WERI-Rb-1 (cell line): ENCODE measurements around the gene OSR1.

Source experiments
- DNase-seq: peaks from one replicate; pipeline ENCODE4 v3.0.0-alpha.2; 2020
- H3K27ac ChIP-seq: fragments of 250-450 bp; sonication (Bioruptor Pico); 2 replicates; pipeline ENCODE4 v1.5.1; 2020; ENCODE audit warnings: mild to moderate bottlenecking, moderate library complexity
- H3K27me3 ChIP-seq: fragments of 250-450 bp; sonication (Bioruptor Pico); 2 replicates; pipeline ENCODE4 v1.5.1; 2021; ENCODE audit warnings: mild to moderate bottlenecking, low read depth, moderate library complexity; ENCODE audit not compliant: insufficient read depth, severe bottlenecking
- H3K36me3 ChIP-seq: fragments of 250-450 bp; sonication (Bioruptor Pico); 2 replicates; pipeline ENCODE4 v1.5.1; 2020; ENCODE audit warnings: mild to moderate bottlenecking, moderate library complexity
- H3K4me3 ChIP-seq: 2 replicates; pipeline ENCODE4 v1.5.1; 2011; ENCODE audit warnings: low read depth, mild to moderate bottlenecking, control low read depth, low read length
- H3K9me3 ChIP-seq: fragments of 250-450 bp; sonication (Bioruptor Pico); 2 replicates; pipeline ENCODE4 v1.5.1; 2021; ENCODE audit warnings: mild to moderate bottlenecking, moderate library complexity; ENCODE audit not compliant: severe bottlenecking
- TF ChIP-seq, protein P1 (sequence below): IDR thresholded peaks from 2 replicates; pipeline ENCODE4 v1.5.1; 2011; ENCODE audit warnings: low read depth, mild to moderate bottlenecking, control low read depth, inconsistent platforms, low read length

The OSR1 gene

DNA sequence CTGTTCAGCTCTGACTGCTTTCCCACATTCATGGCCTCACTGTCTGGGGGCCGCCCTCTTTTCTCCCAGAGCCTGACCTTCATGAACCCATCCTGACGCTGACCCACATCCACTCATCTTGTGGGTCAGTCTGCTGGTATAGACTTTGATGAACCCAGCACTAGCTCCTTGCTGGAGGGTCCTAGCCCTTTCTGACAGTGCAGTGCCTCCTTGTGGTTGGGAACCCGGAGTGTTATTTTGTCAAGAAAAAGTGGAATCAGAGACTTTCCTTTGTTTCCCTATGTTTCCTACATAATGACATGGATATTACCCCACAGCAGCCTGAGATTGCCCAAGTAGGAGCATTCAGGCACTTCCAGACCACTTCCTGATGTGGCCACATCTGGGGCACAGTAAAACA is 19.3 kb upstream of the OSR1 start:
- TF ChIP-seq, protein P1, sequence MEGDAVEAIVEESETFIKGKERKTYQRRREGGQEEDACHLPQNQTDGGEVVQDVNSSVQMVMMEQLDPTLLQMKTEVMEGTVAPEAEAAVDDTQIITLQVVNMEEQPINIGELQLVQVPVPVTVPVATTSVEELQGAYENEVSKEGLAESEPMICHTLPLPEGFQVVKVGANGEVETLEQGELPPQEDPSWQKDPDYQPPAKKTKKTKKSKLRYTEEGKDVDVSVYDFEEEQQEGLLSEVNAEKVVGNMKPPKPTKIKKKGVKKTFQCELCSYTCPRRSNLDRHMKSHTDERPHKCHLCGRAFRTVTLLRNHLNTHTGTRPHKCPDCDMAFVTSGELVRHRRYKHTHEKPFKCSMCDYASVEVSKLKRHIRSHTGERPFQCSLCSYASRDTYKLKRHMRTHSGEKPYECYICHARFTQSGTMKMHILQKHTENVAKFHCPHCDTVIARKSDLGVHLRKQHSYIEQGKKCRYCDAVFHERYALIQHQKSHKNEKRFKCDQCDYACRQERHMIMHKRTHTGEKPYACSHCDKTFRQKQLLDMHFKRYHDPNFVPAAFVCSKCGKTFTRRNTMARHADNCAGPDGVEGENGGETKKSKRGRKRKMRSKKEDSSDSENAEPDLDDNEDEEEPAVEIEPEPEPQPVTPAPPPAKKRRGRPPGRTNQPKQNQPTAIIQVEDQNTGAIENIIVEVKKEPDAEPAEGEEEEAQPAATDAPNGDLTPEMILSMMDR = no peak
- Histone ChIP-seq H3K9me3 (no peaks in the 10 kb centered on the region), H3K36me3 (no peaks in the 10 kb centered on the region)

DNA sequence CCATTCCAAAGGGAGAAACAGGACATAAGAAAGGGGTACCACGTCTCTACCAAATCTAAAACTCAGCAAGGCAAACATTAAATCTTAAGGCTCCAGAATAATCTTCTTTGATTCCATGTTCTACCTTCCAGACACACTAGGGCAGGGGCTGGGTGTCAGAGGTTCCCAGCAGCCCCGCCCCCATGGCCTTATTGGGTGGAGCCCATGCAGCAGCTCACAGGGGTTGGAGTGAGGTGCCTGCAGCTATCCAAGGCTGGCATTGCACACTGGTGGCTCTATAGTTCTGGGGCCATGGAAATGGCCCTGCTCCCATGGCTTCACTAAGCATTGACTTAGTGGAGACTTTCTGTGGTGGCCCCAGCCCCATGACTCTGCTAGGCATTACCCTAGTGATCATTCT is 14.9 kb upstream of the OSR1 start:
- H3K36me3 ChIP-seq = no peaks in the 10 kb centered on the region
- no peak overlapping the region for H3K27ac ChIP-seq
- H3K27me3 ChIP-seq = peaks cover 45% of the 10 kb centered on the region
- H3K9me3 ChIP-seq = no peaks in the 10 kb centered on the region
- TF ChIP-seq, protein P1 = no peak
- no peak overlapping the region for H3K4me3 ChIP-seq
- no peak for DNase-seq

More for the DNA sequence above, 19.3 kb upstream of the OSR1 start:
- peaks cover 3% of the 10 kb centered on the region for H3K27me3 ChIP-seq
- no peak overlapping the region for H3K4me3 ChIP-seq
- H3K27ac ChIP-seq = no peak overlapping the region
- DNase-seq = no peak

DNA sequence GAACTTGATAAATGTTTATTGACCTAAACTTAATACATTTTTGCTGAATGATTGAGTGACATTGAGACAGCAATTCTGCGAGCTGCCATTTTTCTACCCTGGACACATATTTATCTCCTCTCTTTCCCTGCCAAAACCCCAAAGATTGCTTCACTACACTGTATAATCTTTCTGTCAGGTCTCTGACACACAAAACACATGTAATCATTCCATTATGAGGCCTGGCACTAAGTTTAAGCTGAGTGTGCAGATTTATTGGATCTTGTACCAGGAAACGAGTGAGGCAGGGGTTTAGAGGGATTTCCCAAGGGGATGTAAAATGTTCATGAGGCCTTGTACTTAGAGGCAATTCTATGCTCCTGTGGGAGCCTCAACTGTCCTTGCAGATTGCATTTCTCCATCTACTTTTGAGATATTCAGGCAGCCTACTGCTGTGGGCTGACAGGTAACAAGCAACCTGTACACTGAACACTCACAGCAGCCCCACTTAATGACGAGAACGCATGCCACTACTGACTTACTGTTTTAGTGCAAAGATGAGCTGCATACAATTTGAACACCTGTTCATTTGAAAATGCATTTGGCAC is 13.7 kb upstream of the OSR1 start:
- DNase-seq = no peak
- H3K27ac ChIP-seq = no peak overlapping the region
- H3K36me3 ChIP-seq = no peaks in the 10 kb centered on the region
- H3K4me3 ChIP-seq = no peak overlapping the region
- H3K27me3 ChIP-seq = peaks cover 58% of the 10 kb centered on the region
- H3K9me3 ChIP-seq = no peaks in the 10 kb centered on the region
- TF ChIP-seq, protein P1 = no peak

DNA sequence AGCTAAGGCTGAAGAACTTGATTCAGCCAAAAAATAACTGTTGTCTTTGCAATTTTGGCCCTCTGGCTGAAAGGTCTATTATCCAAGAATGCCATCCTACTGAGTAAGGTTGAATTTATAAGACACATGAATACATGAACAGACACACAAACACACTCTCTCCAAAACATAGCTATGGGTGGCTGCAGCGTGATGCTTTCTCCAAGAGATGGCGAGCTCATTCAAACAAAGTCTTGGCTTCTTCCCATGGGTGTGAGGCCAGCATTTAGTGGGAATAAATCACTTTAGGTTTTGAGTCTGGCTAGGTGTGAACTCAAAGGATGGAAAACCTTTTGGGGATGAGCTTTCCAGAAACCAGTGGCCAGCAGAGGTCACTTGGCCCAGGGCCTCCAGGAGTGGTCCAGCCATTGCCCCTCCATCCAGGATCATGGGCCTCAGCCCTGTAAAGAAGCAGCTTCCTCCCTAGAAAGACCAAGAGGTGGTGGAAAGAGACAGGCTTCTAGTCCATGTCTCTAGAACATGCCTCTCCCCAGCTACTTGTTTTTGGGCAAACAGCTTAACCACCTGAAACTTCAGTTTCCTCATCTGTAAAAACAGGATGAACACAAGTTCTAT is 11.0 kb upstream of the OSR1 start:
- no peak overlapping the region for H3K27ac ChIP-seq
- DNase-seq = no peak

DNA sequence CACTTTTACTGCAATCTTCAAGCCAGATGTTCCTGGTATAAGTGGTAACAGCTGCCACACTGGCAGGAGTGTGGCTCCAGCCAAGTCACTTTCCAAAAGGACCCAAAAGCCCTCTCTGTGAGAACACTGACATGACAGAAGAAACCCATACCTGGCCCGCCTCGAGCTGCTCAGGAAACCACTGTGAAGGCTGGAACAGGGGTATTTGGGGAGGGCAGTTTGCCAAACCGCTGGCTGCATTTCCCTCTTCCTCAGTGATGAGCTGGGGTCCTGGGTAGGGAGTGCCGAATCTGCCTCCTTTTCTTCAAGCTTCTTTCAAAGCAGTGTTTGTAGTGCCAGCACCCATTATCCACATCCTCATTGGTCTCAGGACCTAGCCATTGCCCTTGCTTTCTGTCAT is 10.3 kb upstream of the OSR1 start:
- no peak overlapping the region for H3K4me3 ChIP-seq
- no peak for DNase-seq
- H3K27ac ChIP-seq = no peak overlapping the region
- TF ChIP-seq, protein P1 = no peak
- no peaks in the 10 kb centered on the region for H3K9me3 ChIP-seq
- no peaks in the 10 kb centered on the region for H3K36me3 ChIP-seq
- H3K27me3 ChIP-seq = peaks cover 89% of the 10 kb centered on the region

More for the DNA sequence above, 11.0 kb upstream of the OSR1 start:
- no peaks in the 10 kb centered on the region for H3K9me3 ChIP-seq
- TF ChIP-seq, protein P1 = peak; percentile 71
- H3K36me3 ChIP-seq = no peaks in the 10 kb centered on the region
- H3K27me3 ChIP-seq = peaks cover 83% of the 10 kb centered on the region
- H3K4me3 ChIP-seq = no peak overlapping the region

DNA sequence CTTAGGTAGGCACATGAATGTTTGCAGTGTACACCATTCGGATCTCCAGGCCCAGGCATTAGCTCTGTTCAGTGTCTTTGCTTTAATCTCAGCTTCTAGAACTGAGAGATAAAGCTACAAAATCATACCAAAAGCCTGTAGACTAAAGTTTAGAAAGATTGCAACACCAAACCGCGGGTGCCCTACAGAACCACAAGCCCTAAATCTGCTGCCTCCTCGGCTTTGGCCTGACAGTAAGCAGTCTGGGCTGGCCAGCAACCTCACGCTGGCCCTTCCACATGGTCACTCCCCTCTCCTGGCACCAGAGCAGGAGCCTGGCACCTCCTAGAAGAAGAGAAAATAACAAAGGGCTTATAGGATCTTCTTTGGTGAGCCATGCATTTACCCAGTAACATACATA is 8.9 kb upstream of the OSR1 start:
- TF ChIP-seq, protein P1 = no peak
- DNase-seq = no peak
- Histone ChIP-seq H3K4me3 (no peak overlapping the region), H3K27me3 (peaks cover 99% of the 10 kb centered on the region), H3K36me3 (no peaks in the 10 kb centered on the region), H3K9me3 (no peaks in the 10 kb centered on the region), H3K27ac (no peak overlapping the region)
